ENCODE results near the gene RPL28. TPM values are rescaled to one million over a fixed set of nuclear protein-coding genes. Genes with fewer than 3 reads are reported as not detected.

RPL28 gene
- total and polyA plus RNA-seq, 10 of the 15 experiments (the other 5 are each of a cell fraction or from before 2014, with no cell fraction given) = 260 to 3,542 (median 891) TPM

GRCh38 chr19:55353803-55354697 is 31.7 kb upstream of the RPL28 start (continued):
- no peak for TF ChIP-seq SKIL (IDR thresholded peaks at IDR 0.05; ENCODE audit: low read depth, poor library complexity, severe bottlenecking)
- TF ChIP-seq ZBTB4 (CRISPR knock-in tag; IDR thresholded peaks at IDR 0.05) = no peak
- TF ChIP-seq NRF1 (conservative IDR thresholded peaks at IDR 0.05; ENCODE audit: low read depth, low read length) = no peak
- TF ChIP-seq SIN3A (IDR thresholded peaks at IDR 0.05; ENCODE audit: low read depth, low read length) = no peak
- TF ChIP-seq JUND (IDR thresholded peaks at IDR 0.05; ENCODE audit: low read depth, low read length) = no peak
- TF ChIP-seq BHLHE40 (IDR thresholded peaks at IDR 0.05; ENCODE audit: borderline replicate concordance in 1 of 2, low read depth in 2 of 2, low read length in 1 of 2) = no peak
- TF ChIP-seq ZZZ3 (IDR thresholded peaks at IDR 0.05; ENCODE audit: control insufficient read depth, insufficient read length, low read depth) = no peak
- no peak for TF ChIP-seq SP1 (IDR thresholded peaks at IDR 0.05; ENCODE audit: low read depth, low read length)
- no peak for TF ChIP-seq RUNX3 (IDR thresholded peaks at IDR 0.05; ENCODE audit: low read length)
